Adrenal gland (tissue), 12 donors: ENCODE results near the gene RNF222. TPM values are rescaled to one million over a fixed set of nuclear protein-coding genes. Genes with fewer than 3 reads are reported as not detected.

ENCODE experiments used
- DNase-seq, 7 donors: peaks; one replicate each; pipeline ENCODE4 v3.0.0-alpha.2; 2019 to 2020
- H3K27ac ChIP-seq, 5 donors: fragments of 200-600 bp; sonication (generic) in 4 of 5; 1 replicate in 3 of 5; 2 replicates in 2 of 5; pipeline versions ENCODE4 v1.5.1 to v1.8.0; 2016 to 2020; ENCODE audit warnings: mild to moderate bottlenecking in 1 of 5
- H3K27me3 ChIP-seq: fragments of 200-600 bp; 2 replicates; pipeline ENCODE4 v1.8.0; 2021
- H3K36me3 ChIP-seq, 2 donors: fragments of 200-600 bp; replicated peaks in 1 of 2; 1 replicate in 1 of 2; 2 replicates in 1 of 2; pipeline versions ENCODE4 v1.5.1 to v1.8.0; 2018 to 2022
- H3K4me1 ChIP-seq, 2 donors: fragments of 200-600 bp; replicated peaks in 1 of 2; 1 replicate in 1 of 2; 2 replicates in 1 of 2; pipeline versions ENCODE4 v1.5.1 to v1.8.0; 2018 to 2021
- H3K4me3 ChIP-seq, 4 donors: fragments of 200-600 bp; sonication (generic) in 3 of 4; one replicate each; pipeline ENCODE4 v1.5.1; 2016 to 2018
- H3K9me3 ChIP-seq, 3 donors: fragments of 200-600 bp; sonication (generic) in 1 of 3; replicated peaks in 1 of 3; 1 replicate in 2 of 3; 2 replicates in 1 of 3; pipeline versions ENCODE4 v1.5.1 to v1.8.0; 2016 to 2021
- CTCF ChIP-seq, 6 experiments: fragments of 450-650 bp in 4 of 6; fragments of 200-600 bp in 2 of 6; sonication (generic) in 1 of 6; IDR thresholded peaks; 1 replicate in 5 of 6; 2 replicates in 1 of 6; pipeline versions ENCODE4 v1.5.1 to v1.8.0; 2016 to 2021; ENCODE audit warnings: antibody characterized with exemption in 6 of 6, mild to moderate bottlenecking in 2 of 6, moderate library complexity in 1 of 6
- POLR2A ChIP-seq, 2 donors: fragments of 450-650 bp; IDR thresholded peaks; one replicate each; pipeline ENCODE4 v1.6.1; 2017; ENCODE audit warnings: antibody characterized with exemption in 2 of 2, mild to moderate bottlenecking in 2 of 2, moderate library complexity in 1 of 2
- WGBS, 4 donors: extraction: QIAGEN DNeasy Blood & Tissue Kit in 2 of 4; methylation state at CpG; one replicate each; pipeline versions ENCODE4 v1.1.5 to v1.1.7; 2013 to 2017; 5-methylcytosine and 5-hydroxymethylcytosine counted together
- intact Hi-C, 2 donors: fragments of 100-400 bp; cut with DNase I; formaldehyde crosslinking; loops; one replicate each; pipeline versions ENCODE4 v1.14.1 to v1.15.0; 2022 to 2023
- polyA plus RNA-seq, 3 donors: library from polyadenylated mRNA; stranded (reverse); fragments of 200-250 nt in 2 of 3; fragments of 350-450 nt in 1 of 3; fragmentation: Illumina TruSeq in 1 of 3; extraction: RNeasy Lipid Tissue Mini Kit (QIAGEN cat#74804) in 1 of 3; gene quantifications; one replicate each; pipeline ENCODE4 v1.2.3, GENCODE V29; 2013 to 2014
- total RNA-seq, 9 donors: library from RNA; depleted of rRNA in 4 of 9; stranded (reverse); fragments of >200 nt in 4 of 9; fragments of 120-200 nt in 1 of 9; fragmentation: NEBNext Ultra II Directional in 1 of 9; extraction: Animal tissue kit (Norgen Biotek cat#: 25700) in 1 of 9; gene quantifications; one replicate each; pipeline versions ENCODE4 v1.1.0 to v1.2.4, GENCODE V29; 2013 to 2023
- donor health status: healthy with polysubstance abuse.
- donor health status: Bipolar disorder and iron deficiency.
- donor health status: DM: yes; HTN: yes; CAD: no.
- donor health status: DM: no; HTN: no; CAD: no.
- donor health status: DM: no; HTN: no; CAD: no.
- donor health status: DM: yes; HTN: yes; CAD: no.

The RNF222 gene
- total and polyA plus RNA-seq, 12 donors: not detected

- H3K27ac ChIP-seq: no peak overlapping the region
- intact Hi-C loops: loop anchor here in 1 of 2 donors (10.0 kb wide), 1 partner anchor 358 kb away; the partner anchor contains the start of gene CCDC42
- whole genome bisulfite sequencing, 4 donors: 73 to 79% (median 75%) methylated on average over 6 of the region's 6 CpGs
- DNase-seq: no peak
- peaks cover 5 to 10% of the 10 kb centered on the region in 2 donors for H3K4me1 ChIP-seq
- H3K4me3 ChIP-seq: no peak overlapping the region
- H3K36me3 ChIP-seq: peaks cover 0 to 4% of the 10 kb centered on the region in 2 donors
- H3K27me3 ChIP-seq: no peaks in the 10 kb centered on the region
- TF ChIP-seq POLR2A (IDR thresholded peaks at IDR 0.05) (no peak), CTCF (IDR thresholded peaks at IDR 0.05) (no peak)
- no peaks in the 10 kb centered on the region for H3K9me3 ChIP-seq
Measured at GRCh38 chr17:8386841-8387240, 10.8 kb downstream of the RNF222 start.

GRCh38 chr17:8384801-8385378 lies 12.7 kb downstream of the RNF222 start:
- peak in 1 of 7 donors; percentile 10 for DNase-seq
- H3K36me3 ChIP-seq: peaks cover 0 to 23% of the 10 kb centered on the region in 2 donors
- H3K27me3 ChIP-seq: no peaks in the 10 kb centered on the region
- H3K27ac ChIP-seq: peak overlapping the region in 2 of 5 donors; percentile 30 to 59
- H3K4me3 ChIP-seq: no peak overlapping the region
- intact Hi-C loops: loop anchor here in 1 of 2 donors (10.0 kb wide), 1 partner anchor 360 kb away; the partner anchor contains the start of gene CCDC42
- no peaks in the 10 kb centered on the region for H3K9me3 ChIP-seq
- 67 to 74% (median 73%) methylated on average over 12 of the region's 12 CpGs for WGBS, 4 donors
- peaks cover 8 to 29% of the 10 kb centered on the region in 2 donors for H3K4me1 ChIP-seq
- TF ChIP-seq CTCF (IDR thresholded peaks at IDR 0.05) (no peak), POLR2A (IDR thresholded peaks at IDR 0.05) (no peak)

GRCh38 chr17:8383143-8383822 lies 14.3 kb downstream of the RNF222 start, which contains the start of gene RPL26:
RPL26 (minus strand) TSS chr17:8383193; CDS start chr17:8382310, 883 bp downstream.
- intact Hi-C loops: loop anchor here in 1 of 2 donors (10.0 kb wide), 1 partner anchor 362 kb away; the partner anchor contains the start of gene CCDC42

More at GRCh38 chr17:8383143-8383822, 14.3 kb downstream of the RNF222 start, which contains the start of gene RPL26:
- peak; percentile 96 to 99 (median 98) for DNase-seq
- peak; percentile 96 to 100 (median 99) for TF ChIP-seq CTCF (IDR thresholded peaks at IDR 0.05)
- peak; percentile 45 to 83 for TF ChIP-seq POLR2A (IDR thresholded peaks at IDR 0.05)
- no peaks in the 10 kb centered on the region for H3K27me3 ChIP-seq
- peaks cover 8 to 43% of the 10 kb centered on the region in 2 donors for H3K4me1 ChIP-seq
- H3K4me3 ChIP-seq: peak within 1 kb of the TSS; percentile 52 to 90 (median 67)
- peaks cover 0 to 39% of the 10 kb centered on the region in 2 donors for H3K36me3 ChIP-seq
- peak within 1 kb of the TSS; percentile 15 to 91 (median 69) for H3K27ac ChIP-seq
- H3K9me3 ChIP-seq: no peaks in the 10 kb centered on the region
- WGBS, 4 donors: 0 to 1% (median 0%) methylated on average over 24 to 55 of the region's 55 CpGs
